HG03521 (cell line): ENCODE results near the gene ZNF626.
"Not testable (repeated sequence)": the region's sequence is repeated elsewhere in the genome, so short reads cannot be mapped to it uniquely, and the experiment has no call there.

ENCODE experiments used
- ATAC-seq: cut with Tn5 transposase; IDR thresholded peaks from one replicate; pipeline ENCODE4 v1.9.1; 2021; ENCODE audit warnings: mild to moderate bottlenecking, moderate library complexity; ENCODE audit not compliant: unreplicated experiment

ZNF626 gene

GRCh38 chr19:20661150-20661819, at the start of gene ZNF626:
Gene ZNF626 (minus strand): TSS chr19:20661571. CDS start chr19:20661446, 125 bp downstream.
- peak; percentile 70 for ATAC-seq

GRCh38 chr19:20669263-20669662, 7.9 kb upstream of the ZNF626 start:
- no peak for ATAC-seq

- no peak for ATAC-seq
These were observed 5.9 kb upstream of the ZNF626 start for GRCh38 chr19:20667281-20667680.

GRCh38 chr19:20664901-20665781, 3.8 kb upstream of the ZNF626 start:
- ATAC-seq, result no peak

GRCh38 chr19:20664475-20664874, 3.1 kb upstream of the ZNF626 start:
- not testable (repeated sequence) for ATAC-seq

- ATAC-seq, result no peak
These were observed 1.2 kb upstream of the ZNF626 start for GRCh38 chr19:20662421-20663105.

GRCh38 chr19:20660473-20661140, 764 bp downstream of the ZNF626 start:
- no peak for ATAC-seq

- ATAC-seq, result no peak
These were observed 20.8 kb downstream of the ZNF626 start for GRCh38 chr19:20640545-20640944.

GRCh38 chr19:20640023-20640422, 21.3 kb downstream of the ZNF626 start:
- no peak for ATAC-seq

- not testable (repeated sequence) for ATAC-seq
These were observed 36.8 kb downstream of the ZNF626 start for GRCh38 chr19:20624560-20624959.

- ATAC-seq, result no peak
These were observed 45.3 kb downstream of the ZNF626 start for GRCh38 chr19:20616071-20616470.

- not testable (repeated sequence) for ATAC-seq
These were observed 46.4 kb downstream of the ZNF626 start for GRCh38 chr19:20614971-20615370.

GRCh38 chr19:20612711-20613316, 48.6 kb downstream of the ZNF626 start:
- ATAC-seq, result no peak

- ATAC-seq, result no peak
These were observed 49.5 kb downstream of the ZNF626 start for GRCh38 chr19:20611866-20612265.

GRCh38 chr19:20607943-20608342, 53.4 kb downstream of the ZNF626 start:
- ATAC-seq, result no peak
